Tibial artery (tissue), 4 donors: ENCODE measurements around the gene ELOB.

Experiments
- DNase-seq, 2 donors: peaks; one replicate each; pipeline ENCODE4 v3.0.0-alpha.2; 2019
- H3K27ac ChIP-seq, 2 donors: fragments of 200-600 bp; sonication (generic) in 1 of 2; 1 replicate in 1 of 2; 2 replicates in 1 of 2; pipeline ENCODE4 v1.5.1; 2018 to 2019; ENCODE audit warnings: mild to moderate bottlenecking in 1 of 2
- H3K27me3 ChIP-seq, 2 donors: fragments of 200-600 bp; sonication (generic) in 1 of 2; one replicate each; pipeline versions ENCODE4 v1.5.1 to v1.6.0; 2016 to 2019
- H3K36me3 ChIP-seq, 3 donors: fragments of 200-600 bp; sonication (generic) in 2 of 3; one replicate each; pipeline ENCODE4 v1.5.1; 2016 to 2019; ENCODE audit warnings: mild to moderate bottlenecking in 2 of 3
- H3K4me1 ChIP-seq, 4 donors: fragments of 200-600 bp; sonication (generic) in 2 of 4; 1 replicate in 3 of 4; 2 replicates in 1 of 4; pipeline ENCODE4 v1.5.1; 2016 to 2019
- H3K4me3 ChIP-seq, 2 donors: fragments of 200-600 bp; sonication (generic) in 1 of 2; 1 replicate in 1 of 2; 2 replicates in 1 of 2; pipeline ENCODE4 v1.5.1; 2018 to 2019; ENCODE audit warnings: mild to moderate bottlenecking in 2 of 2
- H3K9me3 ChIP-seq, 3 donors: fragments of 200-600 bp; sonication (generic) in 1 of 3; one replicate each; pipeline ENCODE4 v1.5.1; 2016 to 2019
- CTCF ChIP-seq, 2 experiments: fragments of 200-600 bp in 1 of 2; fragments of 450-650 bp in 1 of 2; IDR thresholded peaks; one replicate each; pipeline ENCODE4 v1.5.1; 2017 to 2019; ENCODE audit warnings: antibody characterized with exemption in 2 of 2, mild to moderate bottlenecking in 1 of 2, moderate library complexity in 1 of 2
- intact Hi-C: fragments of 100-400 bp; cut with DNase I; formaldehyde crosslinking; loops from one replicate; pipeline ENCODE4 v1.15.0; 2023; ENCODE audit warnings: low total_unique reads

Gene ELOB

GRCh38 chr16:2739625-2740430, 37.3 kb downstream of the ELOB start:
- no peak for DNase-seq
- Histone ChIP-seq H3K9me3 (no peaks in the 10 kb centered on the region), H3K36me3 (no peaks in the 10 kb centered on the region), H3K27ac (no peak overlapping the region), H3K4me3 (no peak overlapping the region), H3K27me3 (peaks cover 0 to 60% of the 10 kb centered on the region in 2 donors), H3K4me1 (no peaks in the 10 kb centered on the region)
- intact Hi-C loops: loop anchor here (10.0 kb wide), 1 partner anchor 115 kb away; the partner anchor contains the start of gene PRSS22
- TF ChIP-seq CTCF (IDR thresholded peaks at IDR 0.05): no peak

DNA sequence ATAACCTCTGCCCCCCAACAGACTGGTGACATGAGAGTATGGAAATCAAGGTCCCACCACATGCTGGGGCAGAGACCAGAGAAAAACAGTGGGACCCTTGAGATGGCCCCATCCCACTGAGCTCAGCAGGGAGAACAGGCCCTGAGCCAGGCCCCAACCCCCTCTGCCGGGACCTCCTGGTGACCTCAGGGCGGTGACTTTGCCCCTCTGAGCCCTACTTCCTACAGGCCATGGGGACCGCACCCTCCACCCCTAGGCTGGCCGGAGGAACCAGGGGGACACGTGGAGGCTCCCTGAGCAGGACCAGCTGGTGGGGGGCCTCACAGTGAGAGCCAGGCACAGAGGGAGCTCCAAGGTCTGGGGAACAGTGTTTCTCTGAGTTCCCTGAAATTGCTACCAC, 38.5 kb downstream of the ELOB start:
- TF ChIP-seq CTCF (IDR thresholded peaks at IDR 0.05): no peak
- H3K27me3 ChIP-seq: peaks cover 0 to 63% of the 10 kb centered on the region in 2 donors
- no peaks in the 10 kb centered on the region for H3K36me3 ChIP-seq
- no peak overlapping the region for H3K4me3 ChIP-seq
- no peak overlapping the region for H3K27ac ChIP-seq
- no peaks in the 10 kb centered on the region for H3K9me3 ChIP-seq
- DNase-seq: no peak
- H3K4me1 ChIP-seq: no peaks in the 10 kb centered on the region
- intact Hi-C loops: loop anchor here (10.0 kb wide), 1 partner anchor 116 kb away; the partner anchor contains the start of gene PRSS22

DNA sequence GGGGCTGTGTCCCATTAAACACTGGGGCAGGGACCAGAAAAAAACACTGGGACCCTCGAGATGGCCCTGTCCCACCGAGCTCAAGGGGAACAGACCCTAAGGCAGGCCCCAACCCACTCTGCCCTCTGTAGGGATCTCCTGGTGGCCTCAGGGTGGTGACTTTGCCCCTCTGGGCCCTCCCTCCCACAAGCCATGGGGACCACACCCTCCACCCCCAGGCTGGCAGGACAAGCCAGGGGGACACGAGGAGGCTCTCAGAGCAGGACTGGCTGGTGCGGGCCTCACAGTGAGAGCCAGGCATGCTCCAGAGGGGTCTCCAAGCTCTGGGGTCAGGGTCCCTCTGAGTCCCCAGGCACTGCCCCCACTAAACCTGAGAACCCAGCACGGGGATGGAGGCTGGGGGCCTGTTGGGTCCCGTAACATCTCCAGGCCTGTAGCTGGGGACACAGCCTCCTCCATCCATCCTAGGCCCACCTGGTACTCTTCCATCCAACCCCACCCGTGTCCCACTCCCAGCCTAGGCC, 39.1 kb downstream of the ELOB start:
- Histone ChIP-seq H3K27ac (no peak overlapping the region), H3K27me3 (peaks cover 0 to 63% of the 10 kb centered on the region in 2 donors), H3K36me3 (no peaks in the 10 kb centered on the region), H3K9me3 (no peaks in the 10 kb centered on the region), H3K4me1 (no peaks in the 10 kb centered on the region), H3K4me3 (no peak overlapping the region)
- DNase-seq: no peak
- TF ChIP-seq CTCF (IDR thresholded peaks at IDR 0.05): no peak
- intact Hi-C loops: loop anchor here (10.0 kb wide), 1 partner anchor 117 kb away; the partner anchor contains the start of gene PRSS22

DNA sequence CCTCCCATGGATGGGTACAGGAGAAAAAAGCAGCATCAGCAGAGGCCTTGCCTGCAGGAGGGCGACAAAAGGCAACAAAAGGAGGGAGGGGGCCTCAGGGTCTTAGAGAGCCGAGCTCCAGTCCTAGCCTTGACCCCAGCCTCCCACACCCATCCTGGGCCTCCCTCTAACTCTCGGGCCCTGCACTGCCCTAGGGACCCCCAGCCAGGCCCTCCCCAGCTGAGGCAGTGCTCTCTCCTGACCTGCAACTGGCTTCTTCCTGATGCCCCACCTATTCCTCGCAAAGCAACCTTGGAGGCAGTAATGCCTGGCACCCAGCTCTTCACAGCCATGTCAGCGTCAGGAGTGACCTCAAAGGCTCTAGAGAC, 39.9 kb downstream of the ELOB start:
- no peak for TF ChIP-seq CTCF (IDR thresholded peaks at IDR 0.05)
- H3K27me3 ChIP-seq: peaks cover 0 to 57% of the 10 kb centered on the region in 2 donors
- no peak overlapping the region for H3K4me3 ChIP-seq
- H3K9me3 ChIP-seq: no peaks in the 10 kb centered on the region
- no peak overlapping the region for H3K27ac ChIP-seq
- no peak for DNase-seq
- intact Hi-C loops: loop anchor here (10.0 kb wide), 1 partner anchor 118 kb away; the partner anchor contains the start of gene PRSS22
- H3K4me1 ChIP-seq: no peaks in the 10 kb centered on the region
- H3K36me3 ChIP-seq: no peaks in the 10 kb centered on the region

GRCh38 chr16:2736476-2737237, 40.4 kb downstream of the ELOB start:
- Histone ChIP-seq H3K4me1 (no peaks in the 10 kb centered on the region), H3K9me3 (no peaks in the 10 kb centered on the region), H3K36me3 (no peaks in the 10 kb centered on the region), H3K4me3 (no peak overlapping the region), H3K27me3 (peaks cover 0 to 56% of the 10 kb centered on the region in 2 donors), H3K27ac (no peak overlapping the region)
- no peak for TF ChIP-seq CTCF (IDR thresholded peaks at IDR 0.05)
- DNase-seq: no peak
- intact Hi-C loops: loop anchor here (10.0 kb wide), 1 partner anchor 118 kb away; the partner anchor contains the start of gene PRSS22
